ENCODE results near the gene MAD2L1BP. TPM values are rescaled to one million over a fixed set of nuclear protein-coding genes. Genes with fewer than 3 reads are reported as not detected.

Gene MAD2L1BP
- total and polyA plus RNA-seq, 2 of the 13 experiments (the other 11 are each of a cell fraction or from before 2014, with no cell fraction given), result 54.2 to 55.5 TPM

DNA sequence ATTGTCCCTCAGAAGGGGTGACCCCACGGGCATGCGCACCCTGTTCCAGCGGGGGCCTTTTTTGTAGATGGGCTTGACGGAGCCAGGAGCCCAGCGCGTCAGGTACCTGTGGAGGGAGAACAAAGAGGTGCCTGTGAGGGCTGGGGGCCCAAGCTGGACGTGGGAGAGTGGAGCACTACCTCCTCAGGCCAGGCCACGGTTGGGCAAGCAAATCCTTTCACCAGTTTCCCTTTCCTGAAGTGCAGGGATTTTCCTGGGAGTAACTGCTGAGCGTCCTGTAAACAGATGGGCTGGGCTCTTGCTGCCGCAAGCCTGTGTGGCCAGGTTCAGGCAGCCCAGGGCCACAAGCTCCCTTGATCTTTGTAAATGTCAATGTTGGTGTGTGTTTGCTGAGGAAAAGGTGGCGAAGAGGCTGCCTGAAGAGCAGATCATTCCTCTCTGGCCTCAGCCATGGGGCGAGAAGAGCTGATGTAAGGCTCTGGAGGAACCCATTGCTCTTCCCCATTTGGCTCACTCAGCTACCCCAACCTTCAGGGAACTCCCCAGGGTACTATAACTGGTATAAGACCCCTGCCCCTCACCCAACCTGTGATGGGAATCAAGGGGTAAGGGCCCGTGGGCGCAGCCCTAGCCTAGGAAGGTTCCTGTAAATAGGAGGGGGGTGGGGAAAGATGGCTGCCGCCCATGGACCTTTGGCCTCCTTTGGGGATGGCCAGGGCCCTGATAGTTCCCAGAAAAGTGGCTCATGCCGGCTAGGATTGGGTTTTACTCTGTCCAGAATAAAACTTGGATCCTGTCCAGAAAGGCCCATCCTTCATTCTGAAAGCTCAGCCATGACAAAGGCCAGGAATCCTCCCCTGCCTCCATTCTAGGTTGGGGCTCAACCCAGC, 36.4 kb downstream of the MAD2L1BP start (continued):
- TF ChIP-seq, protein P1, sequence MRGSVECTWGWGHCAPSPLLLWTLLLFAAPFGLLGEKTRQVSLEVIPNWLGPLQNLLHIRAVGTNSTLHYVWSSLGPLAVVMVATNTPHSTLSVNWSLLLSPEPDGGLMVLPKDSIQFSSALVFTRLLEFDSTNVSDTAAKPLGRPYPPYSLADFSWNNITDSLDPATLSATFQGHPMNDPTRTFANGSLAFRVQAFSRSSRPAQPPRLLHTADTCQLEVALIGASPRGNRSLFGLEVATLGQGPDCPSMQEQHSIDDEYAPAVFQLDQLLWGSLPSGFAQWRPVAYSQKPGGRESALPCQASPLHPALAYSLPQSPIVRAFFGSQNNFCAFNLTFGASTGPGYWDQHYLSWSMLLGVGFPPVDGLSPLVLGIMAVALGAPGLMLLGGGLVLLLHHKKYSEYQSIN (CRISPR knock-in tag; IDR thresholded peaks at IDR 0.05; ENCODE audit: borderline replicate concordance), result no peak
- TF ChIP-seq ZNF468 (CRISPR knock-in tag; IDR thresholded peaks at IDR 0.05) (no peak), ZNF33A (CRISPR knock-in tag; IDR thresholded peaks at IDR 0.05; ENCODE audit: borderline replicate concordance) (0 out of 2 replicates have a peak, but pooled peaks have one; percentile 44), ZNF879 (CRISPR knock-in tag; IDR thresholded peaks at IDR 0.05) (no peak), SNAI1 (CRISPR knock-in tag; IDR thresholded peaks at IDR 0.05; ENCODE audit: borderline replicate concordance) (no peak), RAD21 (CRISPR knock-in tag; IDR thresholded peaks at IDR 0.05) (no peak), ZSCAN21 (CRISPR knock-in tag; IDR thresholded peaks at IDR 0.05; ENCODE audit: borderline replicate concordance) (peak; percentile 69), POLR2G (IDR thresholded peaks at IDR 0.05; ENCODE audit: low read depth, low read length) (peak; percentile 53), PRMT3 (CRISPR knock-in tag; IDR thresholded peaks at IDR 0.05; ENCODE audit: borderline replicate concordance, low read depth) (no peak), HOXA7 (CRISPR knock-in tag; IDR thresholded peaks at IDR 0.05) (no peak), TAF15 (IDR thresholded peaks at IDR 0.05; ENCODE audit: low read depth, low read length, poor library complexity, severe bottlenecking) (no peak)
- TF ChIP-seq, protein P2, sequence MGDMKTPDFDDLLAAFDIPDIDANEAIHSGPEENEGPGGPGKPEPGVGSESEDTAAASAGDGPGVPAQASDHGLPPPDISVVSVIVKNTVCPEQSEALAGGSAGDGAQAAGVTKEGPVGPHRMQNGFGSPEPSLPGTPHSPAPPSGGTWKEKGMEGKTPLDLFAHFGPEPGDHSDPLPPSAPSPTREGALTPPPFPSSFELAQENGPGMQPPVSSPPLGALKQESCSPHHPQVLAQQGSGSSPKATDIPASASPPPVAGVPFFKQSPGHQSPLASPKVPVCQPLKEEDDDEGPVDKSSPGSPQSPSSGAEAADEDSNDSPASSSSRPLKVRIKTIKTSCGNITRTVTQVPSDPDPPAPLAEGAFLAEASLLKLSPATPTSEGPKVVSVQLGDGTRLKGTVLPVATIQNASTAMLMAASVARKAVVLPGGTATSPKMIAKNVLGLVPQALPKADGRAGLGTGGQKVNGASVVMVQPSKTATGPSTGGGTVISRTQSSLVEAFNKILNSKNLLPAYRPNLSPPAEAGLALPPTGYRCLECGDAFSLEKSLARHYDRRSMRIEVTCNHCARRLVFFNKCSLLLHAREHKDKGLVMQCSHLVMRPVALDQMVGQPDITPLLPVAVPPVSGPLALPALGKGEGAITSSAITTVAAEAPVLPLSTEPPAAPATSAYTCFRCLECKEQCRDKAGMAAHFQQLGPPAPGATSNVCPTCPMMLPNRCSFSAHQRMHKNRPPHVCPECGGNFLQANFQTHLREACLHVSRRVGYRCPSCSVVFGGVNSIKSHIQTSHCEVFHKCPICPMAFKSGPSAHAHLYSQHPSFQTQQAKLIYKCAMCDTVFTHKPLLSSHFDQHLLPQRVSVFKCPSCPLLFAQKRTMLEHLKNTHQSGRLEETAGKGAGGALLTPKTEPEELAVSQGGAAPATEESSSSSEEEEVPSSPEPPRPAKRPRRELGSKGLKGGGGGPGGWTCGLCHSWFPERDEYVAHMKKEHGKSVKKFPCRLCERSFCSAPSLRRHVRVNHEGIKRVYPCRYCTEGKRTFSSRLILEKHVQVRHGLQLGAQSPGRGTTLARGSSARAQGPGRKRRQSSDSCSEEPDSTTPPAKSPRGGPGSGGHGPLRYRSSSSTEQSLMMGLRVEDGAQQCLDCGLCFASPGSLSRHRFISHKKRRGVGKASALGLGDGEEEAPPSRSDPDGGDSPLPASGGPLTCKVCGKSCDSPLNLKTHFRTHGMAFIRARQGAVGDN (CRISPR knock-in tag; IDR thresholded peaks at IDR 0.05), result peak; percentile 92
- TF ChIP-seq, protein P3, sequence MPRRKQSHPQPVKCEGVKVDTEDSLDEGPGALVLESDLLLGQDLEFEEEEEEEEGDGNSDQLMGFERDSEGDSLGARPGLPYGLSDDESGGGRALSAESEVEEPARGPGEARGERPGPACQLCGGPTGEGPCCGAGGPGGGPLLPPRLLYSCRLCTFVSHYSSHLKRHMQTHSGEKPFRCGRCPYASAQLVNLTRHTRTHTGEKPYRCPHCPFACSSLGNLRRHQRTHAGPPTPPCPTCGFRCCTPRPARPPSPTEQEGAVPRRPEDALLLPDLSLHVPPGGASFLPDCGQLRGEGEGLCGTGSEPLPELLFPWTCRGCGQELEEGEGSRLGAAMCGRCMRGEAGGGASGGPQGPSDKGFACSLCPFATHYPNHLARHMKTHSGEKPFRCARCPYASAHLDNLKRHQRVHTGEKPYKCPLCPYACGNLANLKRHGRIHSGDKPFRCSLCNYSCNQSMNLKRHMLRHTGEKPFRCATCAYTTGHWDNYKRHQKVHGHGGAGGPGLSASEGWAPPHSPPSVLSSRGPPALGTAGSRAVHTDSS (CRISPR knock-in tag; conservative IDR thresholded peaks at IDR 0.05), result no peak
- TF ChIP-seq, protein P4, sequence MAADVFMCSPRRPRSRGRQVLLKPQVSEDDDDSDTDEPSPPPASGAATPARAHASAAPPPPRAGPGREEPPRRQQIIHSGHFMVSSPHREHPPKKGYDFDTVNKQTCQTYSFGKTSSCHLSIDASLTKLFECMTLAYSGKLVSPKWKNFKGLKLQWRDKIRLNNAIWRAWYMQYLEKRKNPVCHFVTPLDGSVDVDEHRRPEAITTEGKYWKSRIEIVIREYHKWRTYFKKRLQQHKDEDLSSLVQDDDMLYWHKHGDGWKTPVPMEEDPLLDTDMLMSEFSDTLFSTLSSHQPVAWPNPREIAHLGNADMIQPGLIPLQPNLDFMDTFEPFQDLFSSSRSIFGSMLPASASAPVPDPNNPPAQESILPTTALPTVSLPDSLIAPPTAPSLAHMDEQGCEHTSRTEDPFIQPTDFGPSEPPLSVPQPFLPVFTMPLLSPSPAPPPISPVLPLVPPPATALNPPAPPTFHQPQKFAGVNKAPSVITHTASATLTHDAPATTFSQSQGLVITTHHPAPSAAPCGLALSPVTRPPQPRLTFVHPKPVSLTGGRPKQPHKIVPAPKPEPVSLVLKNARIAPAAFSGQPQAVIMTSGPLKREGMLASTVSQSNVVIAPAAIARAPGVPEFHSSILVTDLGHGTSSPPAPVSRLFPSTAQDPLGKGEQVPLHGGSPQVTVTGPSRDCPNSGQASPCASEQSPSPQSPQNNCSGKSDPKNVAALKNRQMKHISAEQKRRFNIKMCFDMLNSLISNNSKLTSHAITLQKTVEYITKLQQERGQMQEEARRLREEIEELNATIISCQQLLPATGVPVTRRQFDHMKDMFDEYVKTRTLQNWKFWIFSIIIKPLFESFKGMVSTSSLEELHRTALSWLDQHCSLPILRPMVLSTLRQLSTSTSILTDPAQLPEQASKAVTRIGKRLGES (CRISPR knock-in tag; IDR thresholded peaks at IDR 0.05; ENCODE audit: borderline replicate concordance), result no peak
- TF ChIP-seq, protein P5, sequence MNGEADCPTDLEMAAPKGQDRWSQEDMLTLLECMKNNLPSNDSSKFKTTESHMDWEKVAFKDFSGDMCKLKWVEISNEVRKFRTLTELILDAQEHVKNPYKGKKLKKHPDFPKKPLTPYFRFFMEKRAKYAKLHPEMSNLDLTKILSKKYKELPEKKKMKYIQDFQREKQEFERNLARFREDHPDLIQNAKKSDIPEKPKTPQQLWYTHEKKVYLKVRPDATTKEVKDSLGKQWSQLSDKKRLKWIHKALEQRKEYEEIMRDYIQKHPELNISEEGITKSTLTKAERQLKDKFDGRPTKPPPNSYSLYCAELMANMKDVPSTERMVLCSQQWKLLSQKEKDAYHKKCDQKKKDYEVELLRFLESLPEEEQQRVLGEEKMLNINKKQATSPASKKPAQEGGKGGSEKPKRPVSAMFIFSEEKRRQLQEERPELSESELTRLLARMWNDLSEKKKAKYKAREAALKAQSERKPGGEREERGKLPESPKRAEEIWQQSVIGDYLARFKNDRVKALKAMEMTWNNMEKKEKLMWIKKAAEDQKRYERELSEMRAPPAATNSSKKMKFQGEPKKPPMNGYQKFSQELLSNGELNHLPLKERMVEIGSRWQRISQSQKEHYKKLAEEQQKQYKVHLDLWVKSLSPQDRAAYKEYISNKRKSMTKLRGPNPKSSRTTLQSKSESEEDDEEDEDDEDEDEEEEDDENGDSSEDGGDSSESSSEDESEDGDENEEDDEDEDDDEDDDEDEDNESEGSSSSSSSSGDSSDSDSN (CRISPR knock-in tag; IDR thresholded peaks at IDR 0.05), result peak; percentile 68
